Suprapubic skin (tissue), 4 donors: ENCODE data around the gene PIAS4. TPM values are rescaled to one million over a fixed set of nuclear protein-coding genes. Genes with fewer than 3 reads are reported as not detected.

Experiments
- DNase-seq, 2 donors: peaks; one replicate each; pipeline ENCODE4 v3.0.0-alpha.2; 2019; ENCODE audit warnings: low spot score in 2 of 2
- H3K27ac ChIP-seq: fragments of 200-600 bp; sonication (generic); one replicate; pipeline ENCODE4 v1.5.1; 2019
- H3K27me3 ChIP-seq: fragments of 200-600 bp; sonication (generic); one replicate; pipeline ENCODE4 v1.5.1; 2019
- H3K36me3 ChIP-seq: fragments of 200-600 bp; sonication (generic); one replicate; pipeline ENCODE4 v1.5.1; 2019
- H3K4me1 ChIP-seq: fragments of 200-600 bp; sonication (generic); one replicate; pipeline ENCODE4 v1.5.1; 2019
- H3K4me3 ChIP-seq: fragments of 200-600 bp; sonication (generic); one replicate; pipeline ENCODE4 v1.5.1; 2019; ENCODE audit warnings: mild to moderate bottlenecking
- H3K9me3 ChIP-seq: fragments of 200-600 bp; sonication (generic); one replicate; pipeline ENCODE4 v1.5.1; 2019
- CTCF ChIP-seq, 2 donors: fragments of 200-600 bp in 1 of 2; fragments of 450-650 bp in 1 of 2; sonication (generic) in 1 of 2; IDR thresholded peaks; one replicate each; pipeline ENCODE4 v1.5.1; 2016 to 2019; ENCODE audit warnings: antibody characterized with exemption in 2 of 2, mild to moderate bottlenecking in 1 of 2, moderate library complexity in 1 of 2
- EP300 ChIP-seq: sonication (generic); formaldehyde crosslinking; IDR thresholded peaks from one replicate; pipeline ENCODE4 v1.6.1; 2017; ENCODE audit warnings: antibody characterized with exemption
- POLR2A ChIP-seq, 2 donors: fragments of 450-650 bp; IDR thresholded peaks; one replicate each; pipeline ENCODE4 v1.6.1; 2017; ENCODE audit warnings: antibody characterized with exemption in 2 of 2, mild to moderate bottlenecking in 2 of 2, moderate library complexity in 2 of 2
- POLR2AphosphoS5 ChIP-seq, 3 donors: sonication (generic); formaldehyde crosslinking; IDR thresholded peaks; one replicate each; pipeline ENCODE4 v1.6.1; 2017; ENCODE audit warnings: antibody characterized with exemption in 3 of 3
- WGBS: methylation state at CpG from one replicate; pipeline ENCODE4 v1.1.5; 2018; 5-methylcytosine and 5-hydroxymethylcytosine counted together
- total RNA-seq, 4 donors: library from RNA; depleted of rRNA; stranded (reverse); fragments of >200 nt; gene quantifications; one replicate each; pipeline ENCODE4 v1.1.0, GENCODE V29; 2016

PIAS4 gene
- total RNA-seq, 4 donors from 2014 or later: 17.1 to 28.7 (median 22.6) TPM

GRCh38 chr19:3968556-3969434 lies 38.7 kb upstream of the PIAS4 start:
- TF ChIP-seq EP300 (no peak), POLR2AphosphoS5 (IDR thresholded peaks at IDR 0.05) (peak in 2 of 3 donors; percentile 10 to 39)
- peak overlapping the region; percentile 93 for H3K4me3 ChIP-seq
- H3K27ac ChIP-seq: peak overlapping the region; percentile 92
- DNase-seq: peak; percentile 90 to 91
- peaks cover 41% of the 10 kb centered on the region for H3K36me3 ChIP-seq
- H3K4me1 ChIP-seq: peaks cover 48% of the 10 kb centered on the region
- H3K27me3 ChIP-seq: no peaks in the 10 kb centered on the region
- WGBS: 19% methylated on average over 9 of the region's 9 CpGs
- no peaks in the 10 kb centered on the region for H3K9me3 ChIP-seq

- TF ChIP-seq POLR2AphosphoS5 (IDR thresholded peaks at IDR 0.05) (no peak), CTCF (IDR thresholded peaks at IDR 0.05) (no peak), EP300 (no peak), POLR2A (IDR thresholded peaks at IDR 0.05) (no peak)
- peak overlapping the region; percentile 92 for H3K27ac ChIP-seq
- 26% methylated on average over 23 of the region's 23 CpGs for WGBS
- peak in 1 of 2 donors; percentile 60 for DNase-seq
- no peaks in the 10 kb centered on the region for H3K9me3 ChIP-seq
- H3K4me1 ChIP-seq: peaks cover 48% of the 10 kb centered on the region
- H3K36me3 ChIP-seq: peaks cover 33% of the 10 kb centered on the region
- no peaks in the 10 kb centered on the region for H3K27me3 ChIP-seq
- peak overlapping the region; percentile 93 for H3K4me3 ChIP-seq
These were observed 37.9 kb upstream of the PIAS4 start for GRCh38 chr19:3969435-3970312.

GRCh38 chr19:3970313-3970807 lies 37.2 kb upstream of the PIAS4 start:
- H3K36me3 ChIP-seq: peaks cover 30% of the 10 kb centered on the region
- H3K4me3 ChIP-seq: peak overlapping the region; percentile 93
- TF ChIP-seq POLR2A (IDR thresholded peaks at IDR 0.05) (no peak), EP300 (no peak), CTCF (IDR thresholded peaks at IDR 0.05) (no peak), POLR2AphosphoS5 (IDR thresholded peaks at IDR 0.05) (no peak)
- no peaks in the 10 kb centered on the region for H3K27me3 ChIP-seq
- H3K4me1 ChIP-seq: peaks cover 48% of the 10 kb centered on the region
- DNase-seq: no peak
- H3K27ac ChIP-seq: peak overlapping the region; percentile 92
- H3K9me3 ChIP-seq: no peaks in the 10 kb centered on the region
- WGBS: under 1% methylated on average over 21 of the region's 22 CpGs

- H3K27me3 ChIP-seq: no peaks in the 10 kb centered on the region
- WGBS: 2% methylated on average over 34 of the region's 73 CpGs
- H3K4me1 ChIP-seq: peaks cover 48% of the 10 kb centered on the region
- H3K36me3 ChIP-seq: peaks cover 30% of the 10 kb centered on the region
- TF ChIP-seq EP300 (no peak), CTCF (IDR thresholded peaks at IDR 0.05) (peak in 1 of 2 donors; percentile 28), POLR2AphosphoS5 (IDR thresholded peaks at IDR 0.05) (peak in 2 of 3 donors; percentile 13 to 86), POLR2A (IDR thresholded peaks at IDR 0.05) (peak in 1 of 2 donors; percentile 85)
- H3K4me3 ChIP-seq: peak within 1 kb of the TSS; percentile 93
- H3K27ac ChIP-seq: peak within 1 kb of the TSS; percentile 92
- H3K9me3 ChIP-seq: no peaks in the 10 kb centered on the region
- peak; percentile 97 to 99 for DNase-seq
These were observed 36.5 kb upstream of the PIAS4 start, which contains the start of gene DAPK3 for GRCh38 chr19:3970808-3971598. TSS of gene DAPK3 (minus strand) at chr19:3971099. CDS start at chr19:3969735, 1,364 bp downstream.

GRCh38 chr19:3975144-3975543 lies 32.4 kb upstream of the PIAS4 start:
- Histone ChIP-seq H3K27me3 (no peaks in the 10 kb centered on the region), H3K9me3 (no peaks in the 10 kb centered on the region), H3K36me3 (peaks cover 51% of the 10 kb centered on the region), H3K4me3 (no peak overlapping the region), H3K4me1 (peaks cover 8% of the 10 kb centered on the region), H3K27ac (no peak overlapping the region)
- WGBS: 81% methylated on average over 8 of the region's 8 CpGs
- TF ChIP-seq CTCF (IDR thresholded peaks at IDR 0.05) (no peak), POLR2A (IDR thresholded peaks at IDR 0.05) (no peak), EP300 (no peak), POLR2AphosphoS5 (IDR thresholded peaks at IDR 0.05) (no peak)
- DNase-seq: no peak
